ENCODE data around the gene ZMAT5.

Gene ZMAT5

GRCh38 chr22:29693161-29693560 is 73.6 kb downstream of the ZMAT5 start:
- TF ChIP-seq, protein P1, sequence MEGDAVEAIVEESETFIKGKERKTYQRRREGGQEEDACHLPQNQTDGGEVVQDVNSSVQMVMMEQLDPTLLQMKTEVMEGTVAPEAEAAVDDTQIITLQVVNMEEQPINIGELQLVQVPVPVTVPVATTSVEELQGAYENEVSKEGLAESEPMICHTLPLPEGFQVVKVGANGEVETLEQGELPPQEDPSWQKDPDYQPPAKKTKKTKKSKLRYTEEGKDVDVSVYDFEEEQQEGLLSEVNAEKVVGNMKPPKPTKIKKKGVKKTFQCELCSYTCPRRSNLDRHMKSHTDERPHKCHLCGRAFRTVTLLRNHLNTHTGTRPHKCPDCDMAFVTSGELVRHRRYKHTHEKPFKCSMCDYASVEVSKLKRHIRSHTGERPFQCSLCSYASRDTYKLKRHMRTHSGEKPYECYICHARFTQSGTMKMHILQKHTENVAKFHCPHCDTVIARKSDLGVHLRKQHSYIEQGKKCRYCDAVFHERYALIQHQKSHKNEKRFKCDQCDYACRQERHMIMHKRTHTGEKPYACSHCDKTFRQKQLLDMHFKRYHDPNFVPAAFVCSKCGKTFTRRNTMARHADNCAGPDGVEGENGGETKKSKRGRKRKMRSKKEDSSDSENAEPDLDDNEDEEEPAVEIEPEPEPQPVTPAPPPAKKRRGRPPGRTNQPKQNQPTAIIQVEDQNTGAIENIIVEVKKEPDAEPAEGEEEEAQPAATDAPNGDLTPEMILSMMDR (IDR thresholded peaks at IDR 0.05; ENCODE audit: low read depth, low read length), result no peak
- no peak for DNase-seq (ENCODE audit: extremely low read depth, low read depth)

DNA sequence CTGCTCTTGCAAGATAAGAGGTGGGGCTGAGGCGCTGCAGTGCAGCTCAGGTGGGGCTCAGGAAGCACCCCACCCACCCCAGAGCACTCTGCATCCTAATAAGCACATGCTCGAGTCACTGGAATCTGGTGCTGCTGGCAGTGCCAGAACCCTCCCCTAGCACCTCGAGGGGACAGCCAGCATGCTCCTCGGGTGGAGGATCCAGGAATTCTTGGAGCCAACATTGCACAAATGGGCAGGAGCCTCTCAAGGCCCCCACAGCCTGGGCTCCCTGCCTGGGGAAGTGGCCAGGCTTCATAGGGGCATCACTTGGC is 74.5 kb downstream of the ZMAT5 start:
- DNase-seq (ENCODE audit: extremely low read depth, low read depth), result no peak
- TF ChIP-seq, protein P1 (IDR thresholded peaks at IDR 0.05; ENCODE audit: low read depth, low read length), result no peak

DNA sequence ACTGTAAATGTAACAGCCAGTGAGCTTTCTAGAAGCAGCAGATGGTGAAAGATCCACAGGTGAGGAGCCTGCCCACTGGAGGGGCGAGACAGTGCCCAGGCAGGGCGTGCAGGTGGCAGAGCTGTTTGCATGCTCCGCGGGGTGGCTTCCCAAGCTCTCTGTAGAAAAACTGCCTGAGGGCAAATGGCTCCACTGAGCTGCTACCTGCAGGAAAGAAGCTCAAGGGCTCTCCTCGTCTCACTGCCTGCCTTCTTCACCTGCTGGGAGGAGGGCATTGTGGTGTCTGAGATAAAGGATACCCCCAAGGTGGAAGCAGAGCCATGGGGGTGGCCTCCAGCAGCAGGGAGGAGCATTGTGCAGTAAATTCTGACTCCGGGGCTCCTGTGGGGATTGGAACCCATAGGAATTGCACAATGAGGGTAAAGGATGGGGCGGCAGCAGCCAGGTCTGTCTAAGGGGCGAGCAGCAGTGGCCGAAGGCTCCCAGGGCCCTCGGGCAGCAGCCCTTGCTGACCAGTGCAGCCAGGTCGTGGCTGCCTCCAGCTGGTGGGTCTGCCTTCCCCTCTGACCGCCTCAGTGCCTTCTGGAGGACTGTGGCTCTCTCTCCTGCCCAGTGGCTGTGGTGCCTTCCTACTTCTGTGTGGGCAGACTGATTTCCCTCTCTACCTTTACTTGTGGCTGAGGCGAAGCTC is 75.0 kb downstream of the ZMAT5 start:
- TF ChIP-seq, protein P1 (IDR thresholded peaks at IDR 0.05; ENCODE audit: low read depth, low read length), result no peak
- no peak for DNase-seq (ENCODE audit: extremely low read depth, low read depth)

GRCh38 chr22:29690476-29690875 is 76.3 kb downstream of the ZMAT5 start:
- DNase-seq (ENCODE audit: extremely low read depth, low read depth), result no peak
- TF ChIP-seq, protein P1 (IDR thresholded peaks at IDR 0.05; ENCODE audit: low read depth, low read length), result no peak

DNA sequence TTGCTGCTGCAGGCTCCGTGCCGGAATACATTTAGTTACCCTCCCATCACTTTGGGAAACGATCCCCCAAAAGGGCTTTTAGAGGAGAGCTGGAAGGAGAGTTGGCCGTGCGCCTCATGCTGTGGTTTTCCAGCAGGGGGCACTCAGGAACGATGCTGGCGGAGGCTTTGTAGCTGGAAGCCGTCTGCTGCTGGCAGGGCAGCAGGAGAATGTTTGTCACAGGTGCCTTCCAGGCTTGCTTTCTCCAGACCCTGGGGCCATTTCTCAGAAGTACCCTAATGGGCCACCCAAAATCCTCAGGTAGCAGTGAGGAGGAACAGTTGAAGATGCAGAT is 77.0 kb downstream of the ZMAT5 start:
- DNase-seq (ENCODE audit: extremely low read depth, low read depth), result no peak
- TF ChIP-seq, protein P1 (IDR thresholded peaks at IDR 0.05; ENCODE audit: low read depth, low read length), result peak; percentile 84

- TF ChIP-seq, protein P1 (IDR thresholded peaks at IDR 0.05; ENCODE audit: low read depth, low read length), result no peak
- no peak for DNase-seq (ENCODE audit: extremely low read depth, low read depth)
These were observed 77.5 kb downstream of the ZMAT5 start for GRCh38 chr22:29689206-29689879.

DNA sequence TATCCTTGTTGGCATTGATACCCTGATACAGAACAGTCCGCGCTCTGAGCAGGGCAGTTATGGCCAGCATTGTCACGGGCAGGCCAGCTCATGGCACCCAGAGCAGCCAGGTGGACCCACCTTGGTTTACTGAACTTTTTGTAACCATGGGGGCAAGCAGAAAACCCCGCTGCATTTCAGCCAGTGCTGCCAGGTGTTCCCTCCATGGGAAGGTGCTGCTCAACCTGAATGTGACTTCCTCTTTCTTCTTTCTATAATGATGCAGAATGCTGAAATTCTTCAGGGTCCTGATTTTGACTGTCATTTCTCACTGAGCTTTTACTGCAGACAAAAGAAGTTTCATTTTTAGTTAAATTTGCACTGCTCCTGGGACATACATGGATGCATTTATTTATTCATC is 82.6 kb downstream of the ZMAT5 start:
- no peak for DNase-seq (ENCODE audit: extremely low read depth, low read depth)
- TF ChIP-seq, protein P1 (IDR thresholded peaks at IDR 0.05; ENCODE audit: low read depth, low read length), result no peak

All from AG09319 (cell line).